CD4-positive, alpha-beta T cell treated with Interferon alpha-2 for 1 hour (primary cell): ENCODE measurements around the gene XRCC1.
"Not testable (repeated sequence)": the region's sequence is repeated elsewhere in the genome, so short reads cannot be mapped to it uniquely, and the experiment has no call there.

Experiments used
- DNase-seq, 2 donors: peaks; one replicate each; pipeline ENCODE4 v3.0.0-alpha.2; 2020 to 2022

XRCC1 gene

GRCh38 chr19:43598445-43599240 is 23.3 kb upstream of the XRCC1 start:
- no peak for DNase-seq

GRCh38 chr19:43597876-43598275 is 22.5 kb upstream of the XRCC1 start:
- DNase-seq: no peak

DNA sequence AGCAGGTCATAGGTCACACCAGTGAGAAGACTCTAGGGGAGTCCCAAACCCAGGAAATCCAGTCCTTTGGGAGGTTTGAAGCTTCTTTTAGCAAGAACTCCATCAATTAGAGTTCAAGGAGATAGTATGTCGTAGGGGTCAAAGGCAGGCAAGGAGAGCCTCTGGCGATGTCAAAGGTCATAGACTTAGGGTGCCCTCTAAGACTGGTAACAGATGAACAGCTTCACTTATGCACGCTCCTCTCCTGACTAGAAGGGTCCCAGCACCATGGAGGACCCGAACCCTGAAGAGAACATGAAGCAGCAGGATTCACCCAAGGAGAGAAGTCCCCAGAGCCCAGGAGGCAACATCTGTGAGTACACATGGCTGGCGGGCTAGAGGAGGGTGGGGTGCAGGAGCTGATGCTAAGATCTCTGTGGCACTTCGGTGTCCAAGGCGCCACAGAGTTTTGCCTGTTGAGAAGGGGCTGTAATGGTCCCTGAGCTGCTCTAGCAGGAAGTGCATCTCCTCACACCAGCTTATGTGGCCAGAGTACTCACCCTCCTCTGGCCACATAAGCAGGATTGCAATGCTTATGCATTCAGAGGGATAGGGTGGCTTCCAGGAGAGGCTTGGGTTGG is 21.6 kb upstream of the XRCC1 start:
- DNase-seq: no peak

DNA sequence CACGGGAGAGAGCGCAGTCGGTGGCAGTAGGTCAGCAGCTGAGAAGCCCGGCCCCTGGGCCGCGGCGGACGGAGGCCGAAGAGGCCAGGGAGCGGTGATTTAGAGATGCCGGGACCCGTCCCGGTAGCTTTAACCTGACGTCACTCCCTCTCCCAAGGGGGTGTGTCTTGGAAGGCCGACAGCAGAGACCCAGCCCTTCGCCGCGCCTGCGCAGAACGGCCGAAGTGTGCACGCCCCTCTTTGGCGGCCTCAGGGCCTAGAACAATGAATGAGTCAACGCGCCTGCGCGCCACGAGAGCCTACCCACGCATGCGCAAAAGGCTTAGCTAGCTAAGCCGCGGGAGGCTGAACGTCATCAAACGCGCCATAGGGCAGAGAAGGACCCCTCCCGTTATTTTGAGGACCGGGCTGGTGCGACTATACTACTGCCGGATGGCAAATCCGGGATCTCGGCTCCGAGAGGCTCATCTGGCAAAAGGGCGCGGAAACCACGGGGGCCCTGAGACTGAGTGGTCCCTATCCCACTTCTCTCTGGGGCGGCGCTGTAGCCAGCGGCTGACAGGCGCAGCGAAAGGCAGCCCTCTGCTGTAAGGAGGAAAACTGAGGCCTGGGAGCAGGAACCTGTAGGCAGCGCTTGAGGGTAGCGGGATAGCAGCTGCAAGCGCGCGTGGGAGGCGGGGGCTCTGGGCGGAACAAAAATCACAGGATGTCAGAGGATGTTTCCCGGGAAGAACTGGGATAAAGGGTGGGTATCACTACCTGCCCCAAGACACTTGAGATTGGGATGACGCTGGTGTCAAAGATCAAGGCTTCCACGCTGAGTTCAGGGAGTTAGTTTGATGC is 20.9 kb upstream of the XRCC1 start, which contains the start of the genes IRGQ and ZNF576:
Gene IRGQ (minus strand): TSS at position 136 of the 843 bp plus-strand sequence. CDS start 796 bp downstream, outside the sequence.
Gene ZNF576 (plus strand): TSS at position 597 of the 843 bp plus-strand sequence. CDS start 514 bp downstream, outside the sequence.
- DNase-seq: peak; percentile 100

GRCh38 chr19:43595605-43595998 is 20.3 kb upstream of the XRCC1 start:
- no peak for DNase-seq

DNA sequence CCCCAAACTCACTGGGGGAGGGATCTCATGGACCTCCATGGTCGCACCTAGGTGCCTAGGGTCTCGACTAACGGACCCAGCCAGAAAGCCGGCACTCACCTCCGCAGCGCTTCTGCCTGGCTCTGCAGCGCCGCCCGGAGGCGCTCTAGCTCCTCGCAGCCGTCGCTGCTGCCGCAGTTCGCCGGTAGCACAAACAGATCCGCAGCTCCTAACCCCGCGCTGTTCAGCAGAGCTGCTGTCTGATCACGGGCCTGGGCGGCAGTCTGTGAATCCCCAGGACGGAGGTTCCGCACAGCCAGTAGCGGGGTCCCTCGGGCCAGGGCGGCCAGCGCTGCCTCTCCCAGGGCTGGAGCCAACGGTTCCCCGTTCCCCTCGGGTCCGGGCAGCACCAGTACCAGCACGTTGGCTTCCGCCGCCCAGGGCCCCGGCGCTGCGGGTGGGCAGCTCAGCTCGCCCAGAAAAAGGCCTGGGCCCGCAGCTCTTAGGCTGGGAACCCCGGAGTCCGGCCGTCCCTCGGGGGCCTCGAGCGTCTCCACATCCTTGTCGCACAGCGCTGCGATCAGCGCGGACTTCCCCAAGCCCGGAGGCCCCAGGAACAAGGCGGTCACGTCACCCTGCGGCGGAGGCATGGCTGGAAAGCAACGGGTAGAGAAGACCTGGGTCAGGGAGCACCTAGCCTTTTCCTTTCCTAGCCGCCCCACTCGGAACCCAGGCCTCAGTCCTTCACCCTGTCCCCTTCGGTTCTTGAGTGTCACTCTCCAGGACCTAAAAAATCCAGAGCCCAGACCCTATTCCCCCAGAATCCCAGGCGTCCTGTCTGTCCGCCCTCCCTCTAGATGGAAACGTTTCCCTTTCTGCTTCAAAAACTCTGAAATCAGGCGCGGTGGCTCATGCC is 19.6 kb upstream of the XRCC1 start:
- DNase-seq: peak; percentile 77 to 81

DNA sequence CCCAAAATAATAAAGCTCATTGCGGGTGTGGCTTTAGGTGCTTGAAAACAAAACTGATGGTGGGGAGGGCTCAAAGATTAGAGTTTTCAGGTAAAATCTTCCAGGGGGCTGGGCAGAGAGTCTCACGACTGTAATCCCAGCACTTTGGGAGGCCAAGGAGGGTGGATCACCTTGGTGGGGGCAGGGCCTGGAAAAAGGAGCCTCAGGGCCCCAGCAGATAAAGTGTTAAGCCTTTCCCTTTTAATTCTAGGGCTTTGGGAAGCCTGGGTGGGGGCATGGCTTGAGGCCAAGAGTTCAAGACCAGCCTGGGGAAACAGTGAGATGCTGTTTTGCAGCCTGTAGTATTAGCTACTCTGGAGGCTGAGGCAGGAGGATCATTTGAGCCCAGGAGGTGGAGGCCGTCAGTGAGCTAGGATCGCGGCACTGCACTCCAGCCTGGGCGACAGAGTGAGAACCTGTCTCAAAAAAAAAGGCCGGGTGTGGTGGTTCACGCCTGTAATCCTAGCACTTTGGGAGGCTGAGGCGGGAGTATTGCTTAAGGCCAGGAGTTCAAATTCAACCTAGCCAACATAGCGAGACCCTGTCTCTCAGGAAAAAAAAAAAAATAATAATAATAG is 18.9 kb upstream of the XRCC1 start:
- no peak for DNase-seq

GRCh38 chr19:43592800-43593350 is 17.5 kb upstream of the XRCC1 start:
- no peak for DNase-seq

- DNase-seq: no peak
Observed at GRCh38 chr19:43591904-43592772, 16.8 kb upstream of the XRCC1 start.

- peak; percentile 22 to 24 for DNase-seq
Observed at GRCh38 chr19:43589678-43590077, 14.4 kb upstream of the XRCC1 start.

- no peak for DNase-seq
Observed at GRCh38 chr19:43589277-43589676, 13.9 kb upstream of the XRCC1 start.

DNA sequence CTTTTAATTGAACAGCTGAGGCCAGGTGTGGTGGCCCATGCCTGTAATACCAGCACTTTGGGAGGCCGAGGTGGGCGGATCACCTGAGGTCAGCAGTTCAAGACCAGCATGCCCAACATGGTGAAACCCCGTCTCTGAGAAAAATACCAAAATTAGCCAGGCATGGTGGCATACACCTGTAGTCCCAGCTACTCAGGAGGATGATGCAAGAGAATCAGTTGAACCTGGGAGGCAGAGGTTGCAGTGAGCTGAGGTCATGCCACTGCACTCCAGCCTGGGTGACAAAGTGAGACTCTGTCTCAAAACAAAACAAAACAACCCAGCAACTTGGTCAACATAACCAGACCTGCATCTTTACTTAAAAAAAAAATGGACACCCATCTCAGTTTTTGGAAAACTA is 11.7 kb upstream of the XRCC1 start:
- not testable (repeated sequence) for DNase-seq

GRCh38 chr19:43586346-43586745 is 11.0 kb upstream of the XRCC1 start:
- DNase-seq: no peak

DNA sequence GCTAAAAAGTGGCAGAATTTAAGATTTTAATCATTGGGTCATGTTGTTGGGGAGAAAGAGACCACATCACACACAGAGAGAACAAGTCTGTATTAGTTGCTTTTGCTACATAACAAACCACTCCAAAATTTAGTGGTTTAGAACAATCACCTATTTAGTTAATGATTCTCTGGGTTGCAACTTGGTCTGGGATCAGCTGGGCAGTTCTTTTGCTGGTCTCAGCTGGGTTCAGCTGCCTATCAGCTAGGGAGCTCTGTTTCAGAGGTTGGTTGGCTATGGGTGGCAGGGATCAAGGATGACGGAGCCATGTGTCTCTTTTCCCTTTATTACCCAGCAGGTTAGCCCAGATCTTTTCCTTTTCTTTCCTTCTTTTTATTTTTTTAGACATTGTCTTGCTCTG is 9.2 kb upstream of the XRCC1 start:
- no peak for DNase-seq

GRCh38 chr19:43582495-43582894 is 7.2 kb upstream of the XRCC1 start:
- DNase-seq: no peak

GRCh38 chr19:43581467-43581866 is 6.1 kb upstream of the XRCC1 start:
- no peak for DNase-seq

- no peak for DNase-seq
Observed at GRCh38 chr19:43578787-43579186, 3.5 kb upstream of the XRCC1 start.

- DNase-seq: no peak
Observed at GRCh38 chr19:43575955-43576878, 890 bp upstream of the XRCC1 start.

DNA sequence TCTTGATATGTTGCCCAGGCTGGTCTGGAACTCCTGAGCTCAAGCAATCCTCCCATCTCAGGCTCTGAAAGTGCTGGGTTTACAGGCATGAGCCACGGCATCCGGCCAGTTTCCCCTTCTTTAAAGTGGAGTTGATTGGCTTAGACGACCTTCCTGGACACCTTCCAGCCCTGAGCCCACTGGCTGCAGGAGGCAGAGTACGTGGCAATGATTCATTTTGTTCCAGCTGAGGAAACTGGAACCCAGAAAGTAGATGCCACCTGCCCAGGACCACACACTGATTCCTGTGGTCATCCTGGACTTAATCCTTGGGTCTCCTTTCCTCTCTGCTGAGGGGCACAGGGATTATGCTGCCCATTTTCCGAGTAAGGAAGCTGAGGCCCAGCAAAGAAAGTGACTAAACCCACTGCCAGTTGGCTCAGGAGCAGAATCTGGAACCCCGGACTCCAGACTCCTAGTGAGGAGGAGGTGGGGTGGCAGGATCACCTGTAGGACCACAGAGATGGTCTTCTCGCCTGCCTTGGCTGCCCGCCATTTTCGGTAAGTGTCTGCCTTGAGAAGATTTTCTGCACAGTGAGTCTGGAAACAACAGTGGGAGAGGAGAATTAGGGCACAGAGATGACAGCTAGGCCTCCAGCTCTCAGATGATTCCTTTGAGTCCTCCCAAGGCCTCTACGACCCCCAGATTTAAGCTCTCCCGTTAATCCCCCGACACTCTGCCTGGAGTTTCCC is 737 bp downstream of the XRCC1 start:
- no peak for DNase-seq
